Spleen (tissue), 7 donors: Measurements from ENCODE around the gene CNTNAP2.

ENCODE experiments used
- POLR2A ChIP-seq, 3 donors: fragments of 450-650 bp; IDR thresholded peaks; one replicate each; pipeline ENCODE4 v1.5.1; 2017; ENCODE audit warnings: antibody characterized with exemption in 3 of 3, mild to moderate bottlenecking in 1 of 3
- TF ChIP-seq, protein P1 (sequence below), 11 experiments: fragments of 200-600 bp in 7 of 11; fragments of 450-650 bp in 4 of 11; sonication (generic) in 4 of 11; IDR thresholded peaks in 8 of 11; conservative IDR thresholded peaks in 3 of 11; 1 replicate in 7 of 11; 2 replicates in 4 of 11; pipeline versions ENCODE4 v1.4.0 to v1.8.0; 2016 to 2021; ENCODE audit warnings: antibody characterized with exemption in 11 of 11, inconsistent platforms in 4 of 11, mild to moderate bottlenecking in 1 of 11
- donor health status: DM: no; HTN: no; CAD: no; lungs with moderate emphysema.
- donor health status: DM: no; HTN: no; CAD: no.
- donor health status: DM: no; HTN: no; CAD: no.

GRCh38 chr7:148442933-148443332 lies 2326.3 kb downstream of the CNTNAP2 start:
- no peak for TF ChIP-seq POLR2A (IDR thresholded peaks at IDR 0.05)
- TF ChIP-seq, protein P1, sequence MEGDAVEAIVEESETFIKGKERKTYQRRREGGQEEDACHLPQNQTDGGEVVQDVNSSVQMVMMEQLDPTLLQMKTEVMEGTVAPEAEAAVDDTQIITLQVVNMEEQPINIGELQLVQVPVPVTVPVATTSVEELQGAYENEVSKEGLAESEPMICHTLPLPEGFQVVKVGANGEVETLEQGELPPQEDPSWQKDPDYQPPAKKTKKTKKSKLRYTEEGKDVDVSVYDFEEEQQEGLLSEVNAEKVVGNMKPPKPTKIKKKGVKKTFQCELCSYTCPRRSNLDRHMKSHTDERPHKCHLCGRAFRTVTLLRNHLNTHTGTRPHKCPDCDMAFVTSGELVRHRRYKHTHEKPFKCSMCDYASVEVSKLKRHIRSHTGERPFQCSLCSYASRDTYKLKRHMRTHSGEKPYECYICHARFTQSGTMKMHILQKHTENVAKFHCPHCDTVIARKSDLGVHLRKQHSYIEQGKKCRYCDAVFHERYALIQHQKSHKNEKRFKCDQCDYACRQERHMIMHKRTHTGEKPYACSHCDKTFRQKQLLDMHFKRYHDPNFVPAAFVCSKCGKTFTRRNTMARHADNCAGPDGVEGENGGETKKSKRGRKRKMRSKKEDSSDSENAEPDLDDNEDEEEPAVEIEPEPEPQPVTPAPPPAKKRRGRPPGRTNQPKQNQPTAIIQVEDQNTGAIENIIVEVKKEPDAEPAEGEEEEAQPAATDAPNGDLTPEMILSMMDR (IDR thresholded peaks at IDR 0.05 in 8 of 11, conservative IDR thresholded peaks at IDR 0.05 in 3 of 11) = no peak
